Vagina (tissue), 2 donors: ENCODE data around the gene LYZ.

ENCODE experiments used
- POLR2A ChIP-seq, 2 donors: fragments of 450-650 bp; IDR thresholded peaks; one replicate each; pipeline ENCODE4 v1.6.1; 2017; ENCODE audit warnings: antibody characterized with exemption in 2 of 2, mild to moderate bottlenecking in 2 of 2, moderate library complexity in 2 of 2
- TF ChIP-seq, protein P1 (sequence below), 3 experiments: fragments of 450-650 bp in 2 of 3; fragments of 200-600 bp in 1 of 3; sonication (generic) in 1 of 3; IDR thresholded peaks; one replicate each; pipeline ENCODE4 v1.5.1; 2017 to 2019; ENCODE audit warnings: antibody characterized with exemption in 3 of 3, mild to moderate bottlenecking in 2 of 3, moderate library complexity in 2 of 3

DNA sequence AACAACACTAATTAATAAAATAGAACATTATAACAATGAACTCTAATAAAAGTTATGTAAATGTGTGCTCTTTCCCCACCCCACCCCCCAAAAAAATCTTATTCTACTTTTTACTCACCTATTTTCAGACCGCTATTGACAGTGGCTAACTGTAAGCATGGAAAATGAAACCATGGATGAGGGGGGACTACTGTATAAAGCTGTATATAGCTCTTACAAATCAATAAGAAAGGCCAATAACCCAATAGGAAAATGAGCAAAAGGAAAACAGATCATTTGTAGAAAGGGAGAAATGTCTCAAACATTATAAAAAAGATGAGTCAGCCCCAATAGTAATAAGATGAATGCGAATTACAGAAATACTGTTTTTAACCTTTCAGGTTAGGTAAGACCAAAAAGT is 38.7 kb downstream of the LYZ start:
- TF ChIP-seq, protein P1, sequence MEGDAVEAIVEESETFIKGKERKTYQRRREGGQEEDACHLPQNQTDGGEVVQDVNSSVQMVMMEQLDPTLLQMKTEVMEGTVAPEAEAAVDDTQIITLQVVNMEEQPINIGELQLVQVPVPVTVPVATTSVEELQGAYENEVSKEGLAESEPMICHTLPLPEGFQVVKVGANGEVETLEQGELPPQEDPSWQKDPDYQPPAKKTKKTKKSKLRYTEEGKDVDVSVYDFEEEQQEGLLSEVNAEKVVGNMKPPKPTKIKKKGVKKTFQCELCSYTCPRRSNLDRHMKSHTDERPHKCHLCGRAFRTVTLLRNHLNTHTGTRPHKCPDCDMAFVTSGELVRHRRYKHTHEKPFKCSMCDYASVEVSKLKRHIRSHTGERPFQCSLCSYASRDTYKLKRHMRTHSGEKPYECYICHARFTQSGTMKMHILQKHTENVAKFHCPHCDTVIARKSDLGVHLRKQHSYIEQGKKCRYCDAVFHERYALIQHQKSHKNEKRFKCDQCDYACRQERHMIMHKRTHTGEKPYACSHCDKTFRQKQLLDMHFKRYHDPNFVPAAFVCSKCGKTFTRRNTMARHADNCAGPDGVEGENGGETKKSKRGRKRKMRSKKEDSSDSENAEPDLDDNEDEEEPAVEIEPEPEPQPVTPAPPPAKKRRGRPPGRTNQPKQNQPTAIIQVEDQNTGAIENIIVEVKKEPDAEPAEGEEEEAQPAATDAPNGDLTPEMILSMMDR (IDR thresholded peaks at IDR 0.05) = no peak
- TF ChIP-seq POLR2A (IDR thresholded peaks at IDR 0.05) = no peak
